Keratinocyte (primary cell): ENCODE data around the gene ITPR1. TPM values are rescaled to one million over a fixed set of nuclear protein-coding genes. Genes with fewer than 3 reads are reported as not detected.
A peak's percentile ranks its signal among the peaks of the same experiment; 100 is the strongest.

ENCODE experiments used
- DNase-seq: peaks from one replicate; pipeline ENCODE4 v3.0.0-alpha.2; 2011; ENCODE audit warnings: low read depth, missing footprints, low spot score
- FAIRE-seq: peaks from 2 replicates; lab custom pipeline; 2011; peaks lifted over from hg19 to GRCh38; lab: Jason Lieb, UNC
- H2AFZ ChIP-seq: 2 replicates; pipeline ENCODE4 v1.6.0; 2012; ENCODE audit warnings: low read length, control low read depth, inconsistent platforms; ENCODE audit not compliant: control insufficient read depth
- H3K27ac ChIP-seq: 2 replicates; pipeline ENCODE4 v1.5.1; 2011; ENCODE audit warnings: low read length; ENCODE audit not compliant: control insufficient read depth, insufficient read depth
- H3K27me3 ChIP-seq: 3 replicates; pipeline ENCODE4 v1.6.0; 2011; ENCODE audit warnings: low read length; ENCODE audit not compliant: control insufficient read depth, insufficient read depth; ENCODE audit errors: extremely low read depth
- H3K36me3 ChIP-seq, 2 experiments: 2 replicates in 1 of 2; 3 replicates in 1 of 2; pipeline ENCODE4 v1.5.1; 2011; ENCODE audit warnings: low read length in 2 of 2, mild to moderate bottlenecking in 1 of 2; ENCODE audit not compliant: control insufficient read depth in 2 of 2, insufficient read depth in 2 of 2; ENCODE audit errors: extremely low read depth in 1 of 2
- H3K4me1 ChIP-seq: 3 replicates; pipeline ENCODE4 v1.5.1; 2011; ENCODE audit warnings: low read length; ENCODE audit not compliant: control insufficient read depth, insufficient read depth; ENCODE audit errors: extremely low read depth
- H3K4me2 ChIP-seq: 3 replicates; pipeline ENCODE4 v1.6.0; 2011; ENCODE audit warnings: low read depth, low read length; ENCODE audit not compliant: control insufficient read depth, insufficient read depth; ENCODE audit errors: extremely low read depth
- H3K4me3 ChIP-seq, 3 experiments: fragments of 200-600 bp in 1 of 3; sonication (generic) in 1 of 3; 2 replicates in 2 of 3; 3 replicates in 1 of 3; pipeline ENCODE4 v1.5.1; 2011 to 2016; ENCODE audit warnings: low read length in 3 of 3, mild to moderate bottlenecking in 3 of 3, control low read depth in 2 of 3, inconsistent platforms in 1 of 3, low read depth in 1 of 3, mixed read lengths in 1 of 3, mixed run types in 1 of 3, moderate library complexity in 1 of 3; ENCODE audit not compliant: control insufficient read depth in 2 of 3, insufficient read depth in 2 of 3; ENCODE audit errors: extremely low read depth in 1 of 3
- H3K79me2 ChIP-seq: 2 replicates; pipeline ENCODE4 v1.6.0; 2012; ENCODE audit warnings: low read length; ENCODE audit not compliant: control insufficient read depth, insufficient read depth
- H3K9ac ChIP-seq: 3 replicates; pipeline ENCODE4 v1.6.0; 2011; ENCODE audit warnings: low read length; ENCODE audit not compliant: control insufficient read depth, insufficient read depth; ENCODE audit errors: extremely low read depth
- H3K9me1 ChIP-seq: 3 replicates; pipeline ENCODE4 v1.6.0; 2011; ENCODE audit warnings: low read length; ENCODE audit not compliant: control insufficient read depth, insufficient read depth; ENCODE audit errors: extremely low read depth
- H3K9me3 ChIP-seq: 2 replicates; pipeline ENCODE4 v1.5.1; 2012; ENCODE audit warnings: low read depth, low read length; ENCODE audit not compliant: control insufficient read depth
- H4K20me1 ChIP-seq: 3 replicates; pipeline ENCODE4 v1.6.0; 2011; ENCODE audit warnings: low read length; ENCODE audit not compliant: control insufficient read depth, insufficient read depth; ENCODE audit errors: extremely low read depth
- EZH2 ChIP-seq: IDR thresholded peaks from one replicate; pipeline ENCODE4 v1.6.1; 2012; ENCODE audit warnings: inconsistent platforms, mild to moderate bottlenecking, low read length, moderate library complexity
- dilution Hi-C: fragments of 300-500 bp; cut with MboI; formaldehyde crosslinking; loops from one replicate; pipeline ENCODE4 v1.7.0; 2020; ENCODE audit warnings: low sequenced_read_pairs; ENCODE audit not compliant: extremely low pct_ligation_motif_present
- polyA plus RNA-seq, 5 experiments: library from polyadenylated mRNA; depleted of rRNA in 3 of 5; stranded (reverse) in 3 of 5; stranded (forward) in 1 of 5; unstranded in 1 of 5; fragments of >200 nt; gene quantifications; 1 replicate in 1 of 5; 2 replicates in 3 of 5; 3 replicates in 1 of 5; pipeline versions ENCODE4 v1.2.1 to v1.2.3, GENCODE V29; 2011 to 2012; ENCODE audit warnings: missing spikeins in 2 of 5, low read depth in 1 of 5, low replicate concordance in 1 of 5
- TF ChIP-seq, protein P1 (sequence below), 3 experiments: IDR thresholded peaks in 1 of 3; conservative IDR thresholded peaks in 1 of 3; optimal IDR thresholded peaks in 1 of 3; 2 replicates in 2 of 3; 3 replicates in 1 of 3; pipeline versions ENCODE3 to v1.5.1; 2011; ENCODE audit warnings: low read length in 3 of 3, mild to moderate bottlenecking in 3 of 3, moderate library complexity in 2 of 3, control low read depth in 1 of 3, inconsistent platforms in 1 of 3; ENCODE audit not compliant: insufficient read depth in 2 of 3; ENCODE audit errors: extremely low read depth in 1 of 3

Gene ITPR1
- polyA plus RNA-seq, 1 donor (not counting 4 experiments of a cell fraction or from before 2014, with no cell fraction given), result 3.5 TPM

GRCh38 chr3:4751029-4751501, 257.9 kb downstream of the ITPR1 start:
- H3K27me3 ChIP-seq, result peaks cover 3% of the 10 kb centered on the region
- H3K27ac ChIP-seq, result peak overlapping the region; percentile 45
- H3K9ac ChIP-seq, result peak overlapping the region; percentile 45
- H3K4me3 ChIP-seq, result peak overlapping the region in 1 of 3 experiments; percentile 4
- TF ChIP-seq, protein P1, sequence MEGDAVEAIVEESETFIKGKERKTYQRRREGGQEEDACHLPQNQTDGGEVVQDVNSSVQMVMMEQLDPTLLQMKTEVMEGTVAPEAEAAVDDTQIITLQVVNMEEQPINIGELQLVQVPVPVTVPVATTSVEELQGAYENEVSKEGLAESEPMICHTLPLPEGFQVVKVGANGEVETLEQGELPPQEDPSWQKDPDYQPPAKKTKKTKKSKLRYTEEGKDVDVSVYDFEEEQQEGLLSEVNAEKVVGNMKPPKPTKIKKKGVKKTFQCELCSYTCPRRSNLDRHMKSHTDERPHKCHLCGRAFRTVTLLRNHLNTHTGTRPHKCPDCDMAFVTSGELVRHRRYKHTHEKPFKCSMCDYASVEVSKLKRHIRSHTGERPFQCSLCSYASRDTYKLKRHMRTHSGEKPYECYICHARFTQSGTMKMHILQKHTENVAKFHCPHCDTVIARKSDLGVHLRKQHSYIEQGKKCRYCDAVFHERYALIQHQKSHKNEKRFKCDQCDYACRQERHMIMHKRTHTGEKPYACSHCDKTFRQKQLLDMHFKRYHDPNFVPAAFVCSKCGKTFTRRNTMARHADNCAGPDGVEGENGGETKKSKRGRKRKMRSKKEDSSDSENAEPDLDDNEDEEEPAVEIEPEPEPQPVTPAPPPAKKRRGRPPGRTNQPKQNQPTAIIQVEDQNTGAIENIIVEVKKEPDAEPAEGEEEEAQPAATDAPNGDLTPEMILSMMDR (optimal IDR thresholded peaks at IDR 0.05 in 1 of 3, IDR thresholded peaks at IDR 0.05 in 1 of 3, conservative IDR thresholded peaks at IDR 0.05 in 1 of 3; ENCODE audit: extremely low read depth in 1 of 3, insufficient read depth in 2 of 3, low read length in 3 of 3), result no peak
- TF ChIP-seq EZH2, result no peak
- DNase-seq, result no peak
- H3K4me2 ChIP-seq, result peak overlapping the region; percentile 53
- dilution Hi-C loops, result no loop called here
- no peak overlapping the region for H2AFZ ChIP-seq
- H3K9me3 ChIP-seq, result no peaks in the 10 kb centered on the region
- no peaks in the 10 kb centered on the region for H3K9me1 ChIP-seq
- H3K79me2 ChIP-seq, result no peaks in the 10 kb centered on the region
- no peaks in the 10 kb centered on the region for H4K20me1 ChIP-seq
- H3K36me3 ChIP-seq, result no peaks in the 10 kb centered on the region
- no peak for FAIRE-seq
- peaks cover 29% of the 10 kb centered on the region for H3K4me1 ChIP-seq

DNA sequence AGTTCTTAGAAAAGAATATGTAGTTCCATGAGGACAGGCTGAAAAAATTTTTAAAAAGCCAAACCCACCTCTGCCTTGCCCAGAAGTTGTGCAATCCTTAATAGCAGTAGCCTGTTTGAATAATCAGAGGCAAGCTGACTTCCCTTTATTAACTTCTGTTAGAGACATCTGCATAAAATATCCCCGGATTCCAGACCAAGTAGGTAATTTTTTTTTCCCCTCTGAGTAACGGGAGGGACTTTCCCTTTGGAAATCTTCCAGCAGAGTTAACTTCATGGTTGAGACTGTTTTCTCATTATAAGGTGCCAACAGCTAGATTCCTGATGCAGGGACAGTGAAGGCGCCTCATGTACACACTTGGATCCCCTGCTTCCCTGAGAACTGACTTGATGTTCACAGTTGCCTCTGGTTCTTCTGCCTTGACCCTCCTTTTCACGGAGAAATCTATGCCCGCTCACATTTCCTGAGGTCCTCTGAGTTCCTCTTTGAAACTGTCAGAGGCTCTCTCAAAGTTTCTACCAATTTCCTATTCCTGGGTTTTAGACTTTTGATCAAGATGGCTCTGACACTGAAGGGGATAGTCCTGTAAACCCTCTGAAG, 258.5 kb downstream of the ITPR1 start:
- no peaks in the 10 kb centered on the region for H3K36me3 ChIP-seq
- peak overlapping the region; percentile 53 for H3K4me2 ChIP-seq

More for the DNA sequence above, 258.5 kb downstream of the ITPR1 start:
- no peaks in the 10 kb centered on the region for H3K9me3 ChIP-seq
- DNase-seq (peak; percentile 38), FAIRE-seq (no peak)
- H4K20me1 ChIP-seq, result no peaks in the 10 kb centered on the region
- H2AFZ ChIP-seq, result no peak overlapping the region
- H3K27me3 ChIP-seq, result peaks cover 3% of the 10 kb centered on the region
- dilution Hi-C loops, result no loop called here
- no peaks in the 10 kb centered on the region for H3K79me2 ChIP-seq
- H3K4me1 ChIP-seq, result peaks cover 29% of the 10 kb centered on the region
- no peak for TF ChIP-seq EZH2
- TF ChIP-seq, protein P1 (optimal IDR thresholded peaks at IDR 0.05 in 1 of 3, IDR thresholded peaks at IDR 0.05 in 1 of 3, conservative IDR thresholded peaks at IDR 0.05 in 1 of 3; ENCODE audit: extremely low read depth in 1 of 3, insufficient read depth in 2 of 3, low read length in 3 of 3), result no peak
- no peak overlapping the region for H3K4me3 ChIP-seq
- no peaks in the 10 kb centered on the region for H3K9me1 ChIP-seq
- H3K9ac ChIP-seq, result peak overlapping the region; percentile 45
- peak overlapping the region; percentile 45 for H3K27ac ChIP-seq
